ENCODE measurements around the gene HIPK2.

- no peak for TF ChIP-seq CTCF (IDR thresholded peaks at IDR 0.05; ENCODE audit: borderline replicate concordance, extremely low read depth, low read length, poor library complexity, severe bottlenecking)
- no peak for TF ChIP-seq EZH2 (IDR thresholded peaks at IDR 0.05; ENCODE audit: borderline replicate concordance, low read depth, low read length, severe bottlenecking)
Observed at GRCh38 chr7:139823959-139824521, 46.2 kb upstream of the HIPK2 start.

Measured in DND-41 (cell line).